Chondrocyte (in vitro differentiated cells): ENCODE results near the gene DPH7. TPM values are rescaled to one million over a fixed set of nuclear protein-coding genes. Genes with fewer than 3 reads are reported as not detected.
A peak's percentile ranks its signal among the peaks of the same experiment; 100 is the strongest.

ENCODE experiments used
- DNase-seq: peaks from one replicate; pipeline ENCODE4 v3.0.0; 2021; ENCODE audit warnings: mixed read lengths, low spot score
- H3K27ac Mint-ChIP-seq: one replicate; pipeline ENCODE4 v1.8.0; 2021; ENCODE audit warnings: mild to moderate bottlenecking, moderate library complexity, mixed read lengths; ENCODE audit not compliant: unreplicated experiment
- H3K27me3 Mint-ChIP-seq: 2 replicates; pipeline ENCODE4 v1.8.0; 2021; ENCODE audit warnings: low read depth, mixed read lengths
- H3K36me3 Mint-ChIP-seq: 2 replicates; pipeline ENCODE4 v1.8.0; 2021; ENCODE audit warnings: low read depth, mixed read lengths
- H3K4me1 Mint-ChIP-seq: 2 replicates; pipeline ENCODE4 v1.8.0; 2021; ENCODE audit warnings: low read depth, mild to moderate bottlenecking, mixed read lengths
- H3K4me3 Mint-ChIP-seq: one replicate; pipeline ENCODE4 v1.8.0; 2021; ENCODE audit warnings: mild to moderate bottlenecking, moderate library complexity, mixed read lengths; ENCODE audit not compliant: unreplicated experiment
- H3K9me3 Mint-ChIP-seq: 2 replicates; pipeline ENCODE4 v1.8.0; 2021; ENCODE audit warnings: low read depth, mixed read lengths
- CTCF ChIP-seq: fragments of 200-600 bp; sonication (generic); IDR thresholded peaks from 2 replicates; pipeline ENCODE4 v1.5.0; 2021; ENCODE audit warnings: antibody characterized with exemption, mild to moderate bottlenecking, moderate library complexity
- total RNA-seq: library from RNA; stranded (reverse); gene quantifications from 3 replicates; pipeline ENCODE4 v1.2.1, GENCODE V29; 2021

The DPH7 gene
- total RNA-seq, 1 donor from 2014 or later = 27.9 TPM

- Mint-ChIP-seq H3K4me1 (peaks cover 13% of the 10 kb centered on the region), H3K4me3 (no peak overlapping the region), H3K36me3 (peaks cover 5% of the 10 kb centered on the region), H3K9me3 (no peaks in the 10 kb centered on the region), H3K27me3 (no peaks in the 10 kb centered on the region), H3K27ac (no peak overlapping the region)
- no peak for DNase-seq
- TF ChIP-seq CTCF = peak; percentile 61
Measured at GRCh38 chr9:137582286-137582860, 3.6 kb upstream of the DPH7 start.

- peaks cover 18% of the 10 kb centered on the region for H3K4me1 Mint-ChIP-seq
- peaks cover 1% of the 10 kb centered on the region for H3K36me3 Mint-ChIP-seq
- no peak overlapping the region for H3K27ac Mint-ChIP-seq
- TF ChIP-seq CTCF = no peak
- H3K9me3 Mint-ChIP-seq = no peaks in the 10 kb centered on the region
- DNase-seq = no peak
- H3K27me3 Mint-ChIP-seq = no peaks in the 10 kb centered on the region
- H3K4me3 Mint-ChIP-seq = no peak overlapping the region
Measured at GRCh38 chr9:137581361-137582285, 2.9 kb upstream of the DPH7 start.

- H3K4me3 Mint-ChIP-seq = no peak overlapping the region
- no peaks in the 10 kb centered on the region for H3K36me3 Mint-ChIP-seq
- no peak for TF ChIP-seq CTCF
- no peak overlapping the region for H3K27ac Mint-ChIP-seq
- no peak for DNase-seq
- no peaks in the 10 kb centered on the region for H3K9me3 Mint-ChIP-seq
- H3K27me3 Mint-ChIP-seq = no peaks in the 10 kb centered on the region
- peaks cover 23% of the 10 kb centered on the region for H3K4me1 Mint-ChIP-seq
Measured at GRCh38 chr9:137580954-137581322, 2.2 kb upstream of the DPH7 start.

GRCh38 chr9:137580209-137580953, 1.7 kb upstream of the DPH7 start:
- no peak for DNase-seq
- H3K4me3 Mint-ChIP-seq = no peak overlapping the region
- no peak for TF ChIP-seq CTCF
- H3K27me3 Mint-ChIP-seq = no peaks in the 10 kb centered on the region
- peaks cover 4% of the 10 kb centered on the region for H3K36me3 Mint-ChIP-seq
- H3K27ac Mint-ChIP-seq = no peak overlapping the region
- no peaks in the 10 kb centered on the region for H3K9me3 Mint-ChIP-seq
- H3K4me1 Mint-ChIP-seq = peaks cover 27% of the 10 kb centered on the region

GRCh38 chr9:137579259-137579604, 507 bp upstream of the DPH7 start:
- H3K36me3 Mint-ChIP-seq = peaks cover 6% of the 10 kb centered on the region
- H3K4me3 Mint-ChIP-seq = peak overlapping the region; percentile 79
- TF ChIP-seq CTCF = peak; percentile 12
- no peaks in the 10 kb centered on the region for H3K9me3 Mint-ChIP-seq
- H3K4me1 Mint-ChIP-seq = peaks cover 27% of the 10 kb centered on the region
- no peak for DNase-seq
- no peaks in the 10 kb centered on the region for H3K27me3 Mint-ChIP-seq
- peak overlapping the region; percentile 86 for H3K27ac Mint-ChIP-seq
